Raji (cell line): ENCODE results near the gene PCDHGA6.
"Not testable (repeated sequence)": the region's sequence is repeated elsewhere in the genome, so short reads cannot be mapped to it uniquely, and the experiment has no call there.

Source experiments
- POLR2A ChIP-seq: IDR thresholded peaks from 2 replicates; pipeline ENCODE4 v1.6.1; 2011; ENCODE audit warnings: low read depth, low read length, control low read depth; ENCODE audit not compliant: insufficient read depth

PCDHGA6 gene

DNA sequence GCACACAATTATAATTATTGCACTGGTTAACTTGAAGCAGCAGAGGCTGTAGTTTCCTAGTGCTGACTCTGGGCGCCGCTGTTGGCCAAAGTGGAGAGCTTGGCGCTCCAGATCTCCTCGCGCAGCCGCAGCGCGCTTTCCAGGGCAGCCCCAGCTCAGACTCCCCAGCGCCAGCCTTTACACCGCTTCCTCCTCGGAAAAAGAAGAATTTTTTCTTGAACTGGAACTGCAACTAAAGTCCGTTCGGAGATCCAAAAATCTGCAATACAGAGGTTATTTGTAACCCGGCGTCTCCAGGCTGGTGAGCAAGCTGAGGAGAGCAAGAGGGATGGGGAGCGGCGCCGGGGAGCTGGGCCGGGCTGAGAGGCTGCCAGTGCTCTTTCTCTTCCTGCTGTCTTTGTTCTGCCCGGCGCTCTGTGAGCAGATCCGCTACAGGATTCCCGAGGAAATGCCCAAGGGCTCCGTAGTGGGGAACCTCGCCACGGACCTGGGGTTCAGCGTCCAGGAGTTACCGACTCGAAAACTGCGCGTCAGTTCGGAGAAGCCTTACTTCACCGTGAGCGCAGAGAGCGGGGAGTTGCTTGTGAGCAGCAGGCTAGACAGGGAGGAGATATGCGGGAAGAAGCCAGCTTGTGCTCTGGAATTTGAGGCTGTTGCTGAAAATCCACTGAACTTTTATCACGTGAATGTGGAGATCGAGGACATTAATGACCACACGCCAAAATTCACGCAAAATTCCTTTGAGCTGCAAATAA lies 14.0 kb downstream of the PCDHGA6 start, which contains the start of gene PCDHGB4:
PCDHGB4 (plus strand) TSS at position 142 of the 755 bp plus-strand sequence; CDS start at position 329, 187 bp downstream.
- not testable (repeated sequence) for TF ChIP-seq POLR2A

DNA sequence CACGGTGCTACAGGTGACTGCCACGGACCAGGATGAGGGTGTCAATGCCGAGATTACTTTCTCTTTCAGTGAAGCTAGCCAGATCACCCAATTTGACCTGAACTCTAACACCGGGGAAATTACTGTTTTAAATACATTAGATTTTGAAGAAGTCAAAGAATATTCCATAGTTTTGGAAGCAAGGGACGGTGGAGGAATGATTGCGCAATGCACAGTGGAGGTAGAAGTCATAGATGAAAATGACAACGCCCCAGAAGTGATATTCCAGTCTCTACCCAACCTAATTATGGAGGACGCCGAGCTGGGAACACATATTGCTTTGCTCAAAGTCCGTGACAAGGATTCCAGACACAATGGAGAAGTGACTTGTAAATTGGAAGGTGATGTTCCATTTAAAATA lies 15.0 kb downstream of the PCDHGA6 start:
- no peak for TF ChIP-seq POLR2A

DNA sequence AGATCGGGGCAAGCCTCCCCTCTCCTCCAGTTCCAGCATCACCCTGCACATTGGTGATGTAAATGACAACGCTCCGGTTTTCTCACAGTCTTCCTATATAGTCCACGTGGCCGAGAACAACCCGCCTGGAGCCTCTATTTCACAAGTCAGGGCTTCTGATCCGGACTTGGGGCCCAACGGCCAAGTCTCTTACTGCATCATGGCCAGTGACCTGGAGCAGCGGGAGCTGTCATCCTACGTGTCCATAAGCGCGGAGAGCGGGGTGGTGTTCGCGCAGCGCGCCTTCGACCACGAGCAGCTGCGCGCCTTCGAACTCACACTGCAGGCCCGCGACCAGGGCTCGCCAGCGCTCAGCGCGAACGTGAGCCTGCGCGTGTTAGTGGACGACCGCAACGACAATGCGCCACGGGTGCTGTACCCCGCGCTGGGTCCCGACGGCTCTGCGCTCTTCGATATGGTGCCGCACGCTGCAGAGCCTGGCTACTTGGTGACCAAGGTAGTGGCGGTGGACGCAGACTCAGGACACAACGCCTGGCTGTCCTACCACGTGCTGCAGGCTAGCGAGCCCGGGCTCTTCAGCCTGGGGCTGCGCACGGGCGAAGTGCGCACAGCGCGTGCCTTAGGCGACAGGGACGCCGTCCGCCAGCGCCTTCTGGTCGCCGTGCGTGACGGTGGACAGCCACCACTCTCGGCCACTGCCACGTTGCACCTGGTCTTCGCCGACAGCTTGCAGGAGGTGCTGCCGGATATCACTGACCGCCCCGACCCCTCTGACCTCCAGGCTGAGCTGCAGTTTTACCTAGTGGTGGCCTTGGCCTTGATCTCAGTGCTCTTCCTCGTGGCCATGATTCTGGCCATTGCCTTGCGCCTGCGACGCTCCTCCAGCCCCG lies 15.7 kb downstream of the PCDHGA6 start:
- no peak for TF ChIP-seq POLR2A

DNA sequence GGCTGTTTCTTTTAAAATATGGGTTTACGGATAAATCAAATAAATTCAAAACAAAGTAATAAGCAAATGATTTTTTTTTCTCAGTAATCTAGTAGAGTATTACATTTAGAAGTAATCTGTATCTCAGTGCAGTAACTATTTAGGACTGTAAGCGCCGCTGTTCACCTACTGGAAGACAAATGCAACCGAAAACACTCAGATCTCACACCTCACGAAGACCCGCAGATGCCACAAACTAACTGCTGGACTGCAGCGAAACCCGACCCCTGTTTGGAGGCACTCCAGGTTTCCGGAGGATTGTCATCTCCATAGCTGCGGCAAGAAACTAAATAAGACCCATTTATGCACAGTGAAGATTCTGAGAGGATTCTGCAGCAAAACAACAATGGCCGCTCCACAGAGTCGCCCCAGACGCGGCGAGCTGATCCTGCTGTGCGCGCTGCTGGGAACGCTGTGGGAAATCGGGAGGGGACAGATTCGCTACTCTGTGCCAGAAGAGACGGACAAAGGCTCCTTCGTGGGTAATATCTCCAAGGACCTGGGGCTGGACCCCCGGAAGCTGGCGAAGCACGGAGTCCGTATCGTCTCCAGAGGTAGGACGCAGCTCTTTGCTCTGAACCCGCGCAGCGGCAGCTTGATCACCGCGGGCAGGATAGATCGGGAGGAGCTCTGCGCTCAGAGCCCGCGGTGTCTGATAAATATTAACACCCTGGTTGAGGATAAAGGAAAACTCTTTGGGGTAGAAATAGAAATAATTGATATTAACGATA lies 18.9 kb downstream of the PCDHGA6 start, which contains the start of gene PCDHGA8:
PCDHGA8 (plus strand) TSS at position 205 of the 770 bp plus-strand sequence; CDS start at position 386, 181 bp downstream.
- TF ChIP-seq POLR2A, result no peak

DNA sequence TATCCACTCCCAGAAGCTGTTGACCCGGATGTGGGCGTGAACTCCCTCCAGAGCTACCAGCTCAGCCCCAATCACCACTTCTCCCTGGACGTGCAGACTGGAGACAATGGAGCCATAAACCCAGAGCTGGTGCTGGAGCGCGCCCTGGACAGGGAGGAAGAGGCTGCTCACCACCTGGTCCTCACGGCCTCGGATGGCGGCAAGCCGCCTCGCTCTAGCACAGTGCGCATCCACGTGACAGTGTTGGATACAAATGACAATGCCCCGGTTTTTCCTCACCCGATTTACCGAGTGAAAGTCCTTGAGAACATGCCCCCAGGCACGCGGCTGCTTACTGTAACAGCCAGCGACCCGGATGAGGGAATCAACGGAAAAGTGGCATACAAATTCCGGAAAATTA lies 19.6 kb downstream of the PCDHGA6 start:
- no peak for TF ChIP-seq POLR2A

DNA sequence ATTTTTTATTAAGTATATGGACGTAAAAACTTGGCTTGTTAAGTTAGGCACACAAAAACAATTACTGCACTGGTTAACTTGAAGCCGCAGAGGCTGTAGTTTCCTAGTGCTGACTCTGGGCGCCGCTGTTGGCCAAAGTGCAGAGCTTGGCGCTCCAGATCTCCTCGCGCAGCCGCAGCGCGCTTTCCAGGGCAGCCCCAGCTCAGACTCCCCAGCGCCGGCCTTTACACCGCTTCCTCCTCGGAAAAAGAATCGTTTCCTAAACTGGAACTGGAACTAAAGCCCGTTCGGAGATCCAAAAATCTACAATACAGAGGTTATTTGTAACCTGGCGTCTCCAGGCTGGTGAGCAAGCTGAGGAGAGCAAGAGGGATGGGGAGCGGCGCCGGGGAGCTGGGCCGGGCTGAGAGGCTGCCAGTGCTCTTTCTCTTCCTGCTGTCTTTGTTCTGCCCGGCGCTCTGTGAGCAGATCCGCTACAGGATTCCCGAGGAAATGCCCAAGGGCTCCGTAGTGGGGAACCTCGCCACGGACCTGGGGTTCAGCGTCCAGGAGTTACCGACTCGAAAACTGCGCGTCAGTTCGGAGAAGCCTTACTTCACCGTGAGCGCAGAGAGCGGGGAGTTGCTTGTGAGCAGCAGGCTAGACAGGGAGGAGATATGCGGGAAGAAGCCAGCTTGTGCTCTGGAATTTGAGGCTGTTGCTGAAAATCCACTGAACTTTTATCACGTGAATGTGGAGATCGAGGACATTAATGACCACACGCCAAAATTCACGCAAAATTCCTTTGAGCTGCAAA lies 24.3 kb downstream of the PCDHGA6 start, which contains the start of gene PCDHGB5:
PCDHGB5 (plus strand) TSS at position 192 of the 796 bp plus-strand sequence; CDS start at position 373, 181 bp downstream.
- not testable (repeated sequence) for TF ChIP-seq POLR2A

DNA sequence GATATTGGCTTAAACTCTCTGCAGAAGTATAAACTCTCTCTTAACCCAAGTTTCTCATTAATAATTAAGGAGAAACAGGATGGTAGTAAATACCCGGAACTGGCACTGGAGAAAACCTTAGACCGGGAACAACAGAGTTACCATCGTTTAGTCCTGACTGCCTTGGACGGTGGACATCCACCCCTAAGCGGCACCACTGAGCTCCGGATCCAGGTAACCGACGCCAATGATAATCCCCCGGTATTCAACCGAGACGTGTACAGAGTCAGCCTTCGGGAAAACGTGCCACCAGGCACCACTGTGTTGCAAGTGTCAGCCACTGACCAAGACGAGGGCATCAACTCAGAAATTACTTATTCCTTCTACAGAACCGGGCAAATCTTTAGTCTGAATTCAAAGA lies 24.9 kb downstream of the PCDHGA6 start:
- no peak for TF ChIP-seq POLR2A

DNA sequence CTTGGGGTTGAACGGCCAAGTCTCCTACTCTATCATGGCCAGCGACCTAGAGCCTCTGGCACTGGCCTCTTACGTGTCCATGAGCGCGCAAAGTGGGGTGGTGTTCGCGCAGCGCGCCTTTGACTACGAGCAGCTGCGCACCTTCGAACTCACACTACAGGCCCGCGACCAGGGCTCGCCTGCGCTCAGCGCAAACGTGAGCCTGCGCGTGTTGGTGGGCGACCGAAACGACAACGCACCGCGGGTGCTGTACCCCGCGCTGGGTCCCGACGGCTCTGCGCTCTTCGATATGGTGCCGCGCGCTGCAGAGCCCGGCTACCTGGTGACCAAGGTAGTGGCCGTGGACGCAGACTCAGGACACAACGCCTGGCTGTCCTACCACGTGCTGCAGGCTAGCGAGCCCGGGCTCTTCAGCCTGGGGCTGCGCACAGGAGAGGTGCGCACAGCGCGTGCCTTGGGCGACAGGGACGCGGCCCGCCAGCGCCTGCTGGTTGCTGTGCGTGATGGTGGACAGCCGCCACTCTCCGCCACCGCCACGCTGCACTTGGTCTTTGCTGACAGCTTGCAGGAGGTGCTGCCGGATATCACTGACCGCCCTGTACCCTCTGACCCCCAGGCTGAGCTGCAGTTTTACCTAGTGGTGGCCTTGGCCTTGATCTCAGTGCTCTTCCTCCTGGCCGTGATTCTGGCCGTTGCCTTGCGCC lies 26.0 kb downstream of the PCDHGA6 start:
- TF ChIP-seq POLR2A, result no peak

DNA sequence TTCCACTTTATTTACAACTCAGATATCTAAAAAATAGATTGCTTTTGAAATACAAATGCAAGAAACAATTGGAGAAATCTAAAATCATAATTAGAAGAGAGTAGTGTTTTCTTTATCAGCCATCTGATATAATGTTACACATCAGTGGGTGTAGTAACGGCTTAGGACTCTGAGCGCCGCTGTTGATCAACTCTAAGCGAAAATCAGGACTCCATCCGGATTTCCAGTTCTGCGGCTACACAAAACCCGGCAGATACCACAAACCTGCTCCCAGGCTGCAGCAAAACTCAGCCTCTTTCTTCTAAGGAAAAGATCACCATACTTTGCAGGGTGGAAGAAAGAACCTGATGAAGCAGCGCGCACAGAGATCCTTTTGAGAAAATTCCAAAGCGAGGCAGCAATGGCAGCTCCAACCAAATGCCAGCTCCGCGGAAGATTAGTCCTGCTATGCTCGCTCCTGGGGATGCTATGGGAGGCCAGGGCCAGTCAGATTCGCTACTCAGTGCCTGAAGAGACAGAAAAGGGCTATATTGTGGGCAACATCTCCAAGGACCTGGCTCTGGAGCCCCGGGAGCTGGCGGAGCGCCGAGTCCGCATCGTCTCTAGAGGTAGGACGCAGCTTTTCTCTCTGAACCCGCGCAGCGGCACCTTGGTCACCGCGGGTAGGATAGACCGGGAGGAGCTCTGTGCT lies 29.0 kb downstream of the PCDHGA6 start, which contains the start of gene PCDHGA9:
PCDHGA9 (plus strand) TSS at position 226 of the 691 bp plus-strand sequence; CDS start at position 401, 175 bp downstream.
- TF ChIP-seq POLR2A, result no peak

DNA sequence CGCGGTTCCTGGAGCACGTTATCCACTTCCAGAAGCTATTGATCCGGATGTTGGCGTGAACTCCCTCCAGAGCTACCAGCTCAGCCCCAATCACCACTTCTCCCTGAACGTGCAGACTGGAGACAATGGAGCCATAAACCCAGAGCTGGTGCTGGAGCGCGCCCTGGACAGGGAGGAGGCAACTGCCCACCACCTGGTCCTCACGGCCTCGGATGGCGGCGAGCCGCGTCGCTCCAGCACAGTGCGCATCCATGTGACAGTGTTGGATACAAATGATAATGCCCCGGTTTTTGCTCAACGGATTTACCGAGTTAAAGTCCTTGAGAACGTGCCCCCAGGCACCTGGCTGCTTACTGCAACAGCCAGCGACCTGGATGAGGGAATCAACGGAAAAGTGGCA lies 29.7 kb downstream of the PCDHGA6 start:
- TF ChIP-seq POLR2A, result no peak

DNA sequence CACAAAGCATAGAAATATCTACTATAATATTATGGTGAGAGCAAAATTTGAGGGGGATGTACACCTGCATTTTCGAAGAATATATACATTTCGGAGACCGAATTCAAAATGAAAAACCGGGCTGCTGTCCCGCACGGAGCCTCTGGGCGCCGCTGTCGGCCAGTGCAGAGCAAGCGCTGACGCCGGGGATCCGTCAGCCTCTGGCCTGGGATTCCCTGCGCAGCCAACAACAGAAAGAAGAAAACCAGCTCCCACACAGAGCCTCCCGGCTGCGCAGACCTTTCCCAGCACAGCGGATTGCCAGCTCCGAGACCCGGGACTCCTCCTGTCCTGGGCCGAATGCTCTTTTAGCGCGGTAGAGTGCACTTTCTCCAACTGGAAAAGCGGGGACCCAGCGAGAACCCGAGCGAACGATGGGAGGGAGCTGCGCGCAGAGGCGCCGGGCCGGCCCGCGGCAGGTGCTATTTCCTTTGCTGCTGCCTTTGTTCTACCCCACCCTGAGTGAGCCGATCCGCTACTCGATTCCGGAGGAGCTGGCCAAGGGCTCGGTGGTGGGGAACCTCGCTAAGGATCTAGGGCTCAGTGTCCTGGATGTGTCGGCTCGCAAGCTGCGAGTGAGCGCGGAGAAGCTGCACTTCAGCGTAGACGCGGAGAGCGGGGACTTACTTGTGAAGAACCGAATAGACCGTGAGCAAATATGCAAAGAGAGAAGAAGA lies 34.3 kb downstream of the PCDHGA6 start, which contains the start of gene PCDHGB6:
PCDHGB6 (plus strand) TSS at position 232 of the 716 bp plus-strand sequence; CDS start at position 414, 182 bp downstream.
- not testable (repeated sequence) for TF ChIP-seq POLR2A

DNA sequence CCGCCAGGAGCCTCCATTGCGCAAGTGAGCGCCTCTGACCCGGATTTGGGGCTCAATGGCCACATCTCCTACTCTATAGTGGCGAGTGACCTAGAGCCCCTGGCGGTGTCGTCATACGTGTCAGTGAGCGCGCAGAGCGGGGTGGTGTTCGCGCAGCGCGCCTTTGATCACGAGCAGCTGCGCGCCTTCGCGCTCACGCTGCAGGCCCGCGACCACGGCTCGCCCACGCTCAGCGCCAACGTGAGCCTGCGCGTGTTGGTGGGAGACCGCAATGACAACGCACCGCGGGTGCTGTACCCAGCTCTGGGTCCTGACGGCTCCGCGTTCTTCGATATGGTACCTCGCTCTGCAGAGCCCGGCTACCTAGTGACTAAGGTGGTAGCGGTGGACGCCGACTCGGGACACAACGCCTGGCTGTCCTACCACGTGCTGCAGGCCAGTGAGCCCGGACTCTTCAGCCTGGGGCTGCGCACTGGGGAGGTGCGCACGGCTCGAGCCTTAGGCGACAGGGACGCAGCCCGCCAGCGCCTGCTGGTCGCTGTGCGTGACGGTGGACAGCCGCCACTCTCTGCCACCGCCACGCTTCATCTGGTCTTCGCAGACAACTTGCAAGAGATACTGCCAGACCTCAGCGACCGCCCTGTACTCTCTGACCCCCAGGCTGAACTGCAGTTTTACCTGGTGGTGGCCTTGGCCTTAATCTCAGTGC lies 36.1 kb downstream of the PCDHGA6 start:
- no peak for TF ChIP-seq POLR2A

DNA sequence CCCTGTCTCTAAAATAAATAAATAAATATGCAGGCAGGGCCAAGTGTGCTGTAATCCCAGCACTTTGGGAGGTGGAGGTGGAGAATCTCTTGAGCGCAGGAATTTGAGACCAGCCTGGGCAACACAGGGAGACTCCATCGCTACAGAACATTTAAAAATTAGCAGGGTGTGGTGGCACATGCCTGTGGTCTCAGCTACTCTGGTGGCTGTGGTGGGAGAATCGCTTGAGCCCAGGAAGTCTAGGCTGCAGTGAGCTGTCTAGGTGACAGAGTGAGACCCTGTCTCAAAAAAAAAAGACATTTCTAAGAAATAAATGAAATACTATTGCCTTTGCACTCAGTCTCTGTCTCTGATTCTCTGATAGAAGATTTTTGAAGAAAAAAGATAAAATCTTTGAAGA lies 37.9 kb downstream of the PCDHGA6 start:
- TF ChIP-seq POLR2A, result no peak
